Mucosa of descending colon (tissue), 3 donors: ENCODE measurements around the gene SDC3. TPM values are rescaled to one million over a fixed set of nuclear protein-coding genes. Genes with fewer than 3 reads are reported as not detected.

Experiments used
- ATAC-seq: fragments of 200-7000 bp; cut with Tn5 transposase; one replicate; pipeline ENCODE4 v1.9.1; 2020; ENCODE audit warnings: mild to moderate bottlenecking, moderate library complexity
- DNase-seq, 3 donors: peaks; one replicate each; pipeline ENCODE4 v3.0.0-alpha.2; 2020
- H3K36me3 ChIP-seq: fragments of 200-600 bp; one replicate; pipeline ENCODE4 v1.8.0; 2021; ENCODE audit warnings: low read depth, mild to moderate bottlenecking
- H3K4me1 ChIP-seq: fragments of 200-600 bp; one replicate; pipeline ENCODE4 v1.8.0; 2021; ENCODE audit warnings: low read depth, mild to moderate bottlenecking
- H3K4me3 ChIP-seq: fragments of 200-600 bp; one replicate; pipeline ENCODE4 v1.8.0; 2021; ENCODE audit warnings: mild to moderate bottlenecking
- H3K9me3 ChIP-seq: fragments of 200-600 bp; one replicate; pipeline ENCODE4 v1.8.0; 2021; ENCODE audit warnings: mild to moderate bottlenecking
- intact Hi-C, 2 donors: fragments of 100-400 bp; cut with DNase I in 1 of 2; cut with micrococcal nuclease in 1 of 2; formaldehyde crosslinking; loops; one replicate each; pipeline versions ENCODE4 v1.11.0 to v1.11.1; 2022; cut with DNase I, micrococcal nuclease
- total RNA-seq, 3 donors: library from RNA; stranded (reverse); fragmentation: NEBNext Ultra II Directional in 2 of 3; extraction: Animal tissue kit (Norgen Biotek cat#: 25700) in 2 of 3; gene quantifications; one replicate each; pipeline versions ENCODE4 v1.2.1 to v1.2.4, GENCODE V29; 2021 to 2023
- TF ChIP-seq, protein P1 (sequence below): fragments of 200-600 bp; IDR thresholded peaks from one replicate; pipeline ENCODE4 v1.8.0; 2022; ENCODE audit warnings: antibody characterized with exemption, mild to moderate bottlenecking
- donor health status: DM: no; HTN: no; CAD: no; lungs with moderate emphysema.
- donor health status: DM: no; HTN: no; CAD: no.
- donor health status: DM: no; HTN: yes; CAD: no.

Gene SDC3
- total RNA-seq, 3 donors from 2014 or later = 9.8 to 81.6 (median 17.2) TPM

DNA sequence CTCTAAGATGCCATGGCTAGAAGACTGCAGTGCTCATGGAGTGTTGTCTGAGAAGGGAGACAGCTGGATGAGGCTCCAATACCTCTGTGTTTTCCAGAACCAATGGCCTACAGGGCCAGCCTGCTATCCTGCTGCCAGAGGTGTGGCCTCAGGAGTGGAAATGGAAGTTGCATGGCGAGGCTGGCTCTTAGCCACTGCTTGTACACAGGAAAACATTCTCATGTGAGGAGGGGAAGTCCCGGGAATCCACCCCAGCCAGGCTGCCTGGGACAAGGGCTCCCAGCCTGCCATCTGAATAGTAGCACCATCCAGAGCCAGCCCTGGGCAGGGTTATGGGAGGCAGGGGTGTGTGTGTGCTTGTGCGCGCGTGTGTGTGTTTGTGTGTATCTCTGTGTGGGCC is 56.5 kb downstream of the SDC3 start:
- intact Hi-C loops = no loop called here
- Histone ChIP-seq H3K9me3 (no peaks in the 10 kb centered on the region), H3K36me3 (no peaks in the 10 kb centered on the region), H3K4me1 (peaks cover 5% of the 10 kb centered on the region), H3K4me3 (no peak overlapping the region)
- DNase-seq = peak; percentile 64 to 78 (median 66)
- TF ChIP-seq, protein P1, sequence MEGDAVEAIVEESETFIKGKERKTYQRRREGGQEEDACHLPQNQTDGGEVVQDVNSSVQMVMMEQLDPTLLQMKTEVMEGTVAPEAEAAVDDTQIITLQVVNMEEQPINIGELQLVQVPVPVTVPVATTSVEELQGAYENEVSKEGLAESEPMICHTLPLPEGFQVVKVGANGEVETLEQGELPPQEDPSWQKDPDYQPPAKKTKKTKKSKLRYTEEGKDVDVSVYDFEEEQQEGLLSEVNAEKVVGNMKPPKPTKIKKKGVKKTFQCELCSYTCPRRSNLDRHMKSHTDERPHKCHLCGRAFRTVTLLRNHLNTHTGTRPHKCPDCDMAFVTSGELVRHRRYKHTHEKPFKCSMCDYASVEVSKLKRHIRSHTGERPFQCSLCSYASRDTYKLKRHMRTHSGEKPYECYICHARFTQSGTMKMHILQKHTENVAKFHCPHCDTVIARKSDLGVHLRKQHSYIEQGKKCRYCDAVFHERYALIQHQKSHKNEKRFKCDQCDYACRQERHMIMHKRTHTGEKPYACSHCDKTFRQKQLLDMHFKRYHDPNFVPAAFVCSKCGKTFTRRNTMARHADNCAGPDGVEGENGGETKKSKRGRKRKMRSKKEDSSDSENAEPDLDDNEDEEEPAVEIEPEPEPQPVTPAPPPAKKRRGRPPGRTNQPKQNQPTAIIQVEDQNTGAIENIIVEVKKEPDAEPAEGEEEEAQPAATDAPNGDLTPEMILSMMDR = no peak
- ATAC-seq = peak; percentile 72

DNA sequence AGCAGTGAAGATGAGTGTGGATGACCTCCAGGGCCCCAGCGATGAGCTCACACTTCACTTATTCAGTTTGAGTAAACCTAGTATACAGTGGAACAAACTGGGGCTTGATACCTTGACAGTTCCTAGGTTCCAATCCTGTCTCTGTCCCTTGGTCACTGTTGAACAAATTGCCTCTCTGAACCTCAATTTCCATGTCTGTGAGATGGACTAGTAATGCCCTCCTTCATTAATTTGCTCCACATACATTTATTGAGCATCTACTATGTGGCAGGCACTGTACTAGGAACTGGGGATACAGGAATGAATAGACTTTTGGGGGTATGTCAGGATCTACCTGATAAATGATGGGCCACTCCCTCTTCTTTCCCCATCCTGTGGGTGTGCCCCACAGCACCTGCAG is 57.3 kb downstream of the SDC3 start:
- intact Hi-C loops = no loop called here
- no peak for ATAC-seq

DNA sequence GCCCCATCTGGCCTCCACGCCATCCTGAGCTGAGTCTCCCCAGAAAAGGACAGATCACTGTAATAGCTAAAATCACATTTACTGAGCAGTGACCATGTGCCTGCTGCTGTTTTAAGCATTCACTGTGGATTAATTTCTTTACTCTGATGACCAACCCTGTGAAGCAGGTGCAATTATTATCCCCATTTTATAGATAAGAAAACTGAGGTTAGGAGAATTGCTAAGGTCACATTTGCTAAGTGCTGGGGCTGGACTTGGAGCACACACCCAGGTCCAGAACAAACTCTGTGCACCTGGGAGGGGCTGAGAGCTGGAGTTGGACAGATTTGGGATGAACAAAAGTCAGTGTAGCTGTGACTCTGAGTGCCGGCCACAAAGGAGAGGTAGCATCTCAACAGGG is 58.0 kb downstream of the SDC3 start:
- intact Hi-C loops = no loop called here
- ATAC-seq (no peak), DNase-seq (no peak)
- Histone ChIP-seq H3K9me3 (no peaks in the 10 kb centered on the region), H3K4me1 (peaks cover 5% of the 10 kb centered on the region), H3K36me3 (no peaks in the 10 kb centered on the region), H3K4me3 (no peak overlapping the region)
- TF ChIP-seq, protein P1 = no peak

More for the DNA sequence above, 57.3 kb downstream of the SDC3 start:
- DNase-seq = no peak
- Histone ChIP-seq H3K4me3 (no peak overlapping the region), H3K36me3 (no peaks in the 10 kb centered on the region), H3K4me1 (peaks cover 5% of the 10 kb centered on the region), H3K9me3 (no peaks in the 10 kb centered on the region)
- TF ChIP-seq, protein P1 = no peak

- H3K36me3 ChIP-seq = no peaks in the 10 kb centered on the region
- no peak overlapping the region for H3K4me3 ChIP-seq
- H3K4me1 ChIP-seq = peaks cover 5% of the 10 kb centered on the region
- ATAC-seq (no peak), DNase-seq (no peak)
- no peaks in the 10 kb centered on the region for H3K9me3 ChIP-seq
- TF ChIP-seq, protein P1 = no peak
- intact Hi-C loops = no loop called here
These were observed 60.4 kb downstream of the SDC3 start for GRCh38 chr1:30848130-30848529.

DNA sequence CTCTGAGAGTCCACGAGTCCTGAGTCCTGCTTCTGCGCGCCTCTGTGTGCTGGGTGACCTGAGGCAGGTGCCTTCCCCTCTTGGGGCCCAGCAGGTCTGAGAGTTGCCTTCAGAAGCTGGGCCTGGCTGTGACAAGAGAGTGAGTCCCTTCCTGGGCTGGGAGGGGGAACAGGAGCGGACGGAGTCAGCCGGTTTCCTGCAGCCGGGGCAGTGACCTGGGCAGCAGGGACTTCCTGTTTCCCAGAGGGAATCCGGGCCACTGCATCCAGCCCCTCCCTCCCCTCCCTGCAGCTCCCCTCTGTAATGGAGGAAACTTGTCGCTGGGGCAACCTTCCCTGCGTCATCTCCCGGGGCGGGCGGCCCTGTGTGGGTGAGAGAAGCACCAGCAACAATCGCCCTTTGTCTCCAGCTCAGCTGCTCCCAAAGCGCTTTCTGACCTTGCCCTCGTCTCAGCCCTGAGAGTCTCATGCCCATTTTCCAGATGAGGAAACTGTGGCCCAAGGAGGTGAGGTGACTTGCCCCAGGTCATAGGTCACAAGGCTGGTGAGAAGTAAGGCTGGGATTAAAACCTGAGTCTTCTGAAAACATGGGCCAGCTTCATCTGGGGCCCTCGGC is 61.1 kb downstream of the SDC3 start:
- peaks cover 5% of the 10 kb centered on the region for H3K4me1 ChIP-seq
- DNase-seq = peak; percentile 79 to 84 (median 83)
- intact Hi-C loops = no loop called here

More for the DNA sequence above, 61.1 kb downstream of the SDC3 start:
- ATAC-seq = peak; percentile 91
- Histone ChIP-seq H3K9me3 (no peaks in the 10 kb centered on the region), H3K36me3 (no peaks in the 10 kb centered on the region), H3K4me3 (no peak overlapping the region)
- TF ChIP-seq, protein P1 = no peak
